ENCODE measurements around the gene IQUB.

GRCh38 chr7:123555484-123555883 is 21.1 kb upstream of the IQUB start:
- TF ChIP-seq CTCF (conservative IDR thresholded peaks at IDR 0.05) (no peak), EZH2 (IDR thresholded peaks at IDR 0.05; ENCODE audit: low read depth) (no peak)
